Duodenal mucosa (tissue), 2 donors: Measurements from ENCODE around the gene MUC5B.
A peak's percentile ranks its signal among the peaks of the same experiment; 100 is the strongest.

Experiments used
- H3K27ac ChIP-seq: one replicate; pipeline ENCODE4 v1.7.0; 2013; ENCODE audit warnings: low read depth, low read length
- H3K27me3 ChIP-seq, 2 donors: one replicate each; pipeline ENCODE4 v1.7.0; 2013; ENCODE audit warnings: low read length in 2 of 2, control low read depth in 1 of 2; ENCODE audit not compliant: insufficient read depth in 2 of 2, control insufficient read depth in 1 of 2
- H3K36me3 ChIP-seq, 2 donors: one replicate each; pipeline ENCODE4 v1.7.0; 2013; ENCODE audit warnings: low read length in 2 of 2, control low read depth in 1 of 2; ENCODE audit not compliant: insufficient read depth in 2 of 2, control insufficient read depth in 1 of 2
- H3K4me1 ChIP-seq, 2 donors: one replicate each; pipeline ENCODE4 v1.7.0; 2013; ENCODE audit warnings: low read length in 2 of 2, control low read depth in 1 of 2; ENCODE audit not compliant: insufficient read depth in 2 of 2, control insufficient read depth in 1 of 2
- H3K4me3 ChIP-seq, 2 donors: one replicate each; pipeline ENCODE4 v1.7.0; 2013; ENCODE audit warnings: low read length in 2 of 2, low read depth in 1 of 2
- H3K9ac ChIP-seq, 2 donors: one replicate each; pipeline ENCODE4 v1.7.0; 2013; ENCODE audit warnings: low read length in 2 of 2, low read depth in 1 of 2
- H3K9me3 ChIP-seq, 2 donors: one replicate each; pipeline ENCODE4 v1.7.0; 2013; ENCODE audit warnings: low read length in 2 of 2, control low read depth in 1 of 2; ENCODE audit not compliant: control insufficient read depth in 1 of 2

Gene MUC5B

DNA sequence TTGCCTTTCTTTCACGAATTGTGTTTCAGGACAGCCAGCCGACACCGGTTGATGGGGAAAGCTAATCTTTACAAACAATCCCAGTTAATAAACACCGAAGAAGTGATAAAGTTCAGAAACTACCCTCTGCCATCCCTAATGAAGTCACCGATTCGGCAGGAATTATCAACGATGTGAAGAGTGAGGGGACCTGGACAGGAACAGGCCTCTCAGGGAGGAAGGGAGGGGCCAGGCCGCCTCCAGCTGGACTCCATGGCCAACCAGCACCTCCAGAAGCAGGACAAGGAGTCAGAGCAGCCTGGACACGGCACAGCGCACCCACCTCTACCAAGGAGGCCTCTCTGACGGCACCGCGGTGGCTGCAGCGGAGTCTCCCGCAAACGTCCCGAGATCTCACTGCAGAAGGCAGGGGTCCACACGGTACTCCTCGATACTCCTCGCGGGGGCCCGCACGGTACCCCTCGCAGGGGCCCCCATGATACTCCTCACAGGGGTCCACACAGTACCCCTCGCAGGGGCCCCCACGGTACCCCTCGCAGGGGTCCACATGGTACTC lies 82.7 kb downstream of the MUC5B start:
- Histone ChIP-seq H3K9ac (peak overlapping the region; percentile 7 to 57), H3K4me3 (peak overlapping the region in 1 of 2 donors; percentile 40), H3K27ac (no peak overlapping the region), H3K9me3 (no peaks in the 10 kb centered on the region), H3K4me1 (peaks cover 70 to 72% of the 10 kb centered on the region in 2 donors), H3K36me3 (peaks cover 0 to 3% of the 10 kb centered on the region in 2 donors), H3K27me3 (no peaks in the 10 kb centered on the region)

DNA sequence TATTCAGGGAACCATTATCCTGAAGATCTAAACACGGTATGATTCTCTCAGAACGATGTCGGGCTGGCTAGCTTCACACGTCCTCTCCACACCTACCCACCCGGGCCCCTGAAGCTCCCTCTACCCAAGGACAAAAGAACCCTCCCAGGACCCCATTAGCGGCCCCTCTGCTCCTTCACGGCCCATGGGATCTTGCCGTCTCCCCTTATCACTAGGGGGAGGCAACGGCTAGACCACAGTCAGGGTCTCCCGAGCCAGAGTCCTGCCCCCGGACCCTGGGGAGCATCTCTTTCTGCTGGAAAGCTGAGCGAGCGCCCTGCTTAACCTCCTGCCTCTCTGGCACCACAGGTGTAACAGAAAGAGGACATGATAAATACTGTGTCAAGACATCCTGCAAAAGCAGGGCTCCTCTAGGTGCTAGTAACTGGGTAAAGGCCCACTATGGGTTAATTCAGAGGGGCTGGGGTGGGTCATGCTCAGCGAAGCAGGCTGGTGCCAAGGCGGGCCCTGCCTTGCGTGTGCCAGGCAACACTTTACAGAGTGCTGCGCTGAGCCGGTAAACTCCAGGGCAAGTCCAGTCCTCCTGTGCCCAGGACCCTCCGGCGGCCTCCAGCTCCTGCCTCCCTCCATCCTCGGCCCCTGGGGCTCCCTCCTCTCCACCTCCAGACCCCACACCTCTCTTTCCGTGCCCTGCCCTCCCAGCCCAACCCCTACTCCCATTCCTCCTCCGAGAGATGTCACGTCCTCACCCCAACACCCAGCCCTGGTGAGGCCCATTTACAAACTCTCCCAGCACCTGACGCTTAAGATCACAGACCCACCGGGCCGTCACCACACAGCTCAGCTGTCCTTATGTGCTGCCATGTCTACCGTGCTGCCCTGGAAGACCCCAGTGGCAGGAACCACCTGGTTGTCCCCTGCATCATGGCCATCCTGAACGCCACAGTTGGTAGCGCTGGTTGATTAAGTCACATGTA lies 83.6 kb downstream of the MUC5B start:
- Histone ChIP-seq H3K27me3 (no peaks in the 10 kb centered on the region), H3K36me3 (no peaks in the 10 kb centered on the region), H3K9me3 (peaks cover 0 to 1% of the 10 kb centered on the region in 2 donors), H3K4me3 (no peak overlapping the region), H3K27ac (no peak overlapping the region), H3K9ac (no peak overlapping the region), H3K4me1 (peaks cover 73 to 78% of the 10 kb centered on the region in 2 donors)

DNA sequence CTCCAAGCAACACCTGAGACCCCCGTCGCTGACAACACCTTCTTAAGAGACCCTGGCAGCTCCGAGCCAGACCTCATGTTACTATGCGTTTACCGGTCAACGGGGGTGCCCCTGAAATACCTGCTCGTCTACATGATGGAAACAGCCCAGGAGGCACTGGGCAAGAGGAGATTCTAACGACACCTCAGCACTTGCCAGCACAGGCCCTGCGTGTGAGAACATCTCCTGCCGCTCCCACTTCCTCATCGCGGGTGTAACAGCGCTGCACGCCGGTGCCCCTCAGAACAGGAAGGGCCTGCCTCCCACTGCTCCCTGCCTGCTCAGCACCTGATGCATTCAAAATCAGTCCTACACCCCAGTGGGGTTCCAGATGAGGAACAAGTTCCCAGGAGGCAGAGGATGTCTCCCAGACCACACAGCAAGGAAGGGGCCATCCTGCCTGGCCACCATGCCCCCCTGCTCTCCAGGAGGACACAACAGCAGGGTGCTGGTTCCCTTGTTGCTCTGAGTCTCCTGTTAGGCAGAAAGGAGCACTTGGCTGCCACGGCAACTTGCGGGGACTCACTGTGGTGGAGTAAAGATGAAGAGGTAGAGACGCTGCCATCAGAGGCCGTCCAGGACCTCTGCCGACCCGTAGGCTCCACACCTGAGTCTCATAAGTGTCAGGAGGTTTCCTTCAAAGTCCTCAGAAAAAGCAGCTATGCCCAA lies 84.5 kb downstream of the MUC5B start:
- Histone ChIP-seq H3K4me1 (peaks cover 68 to 70% of the 10 kb centered on the region in 2 donors), H3K36me3 (no peaks in the 10 kb centered on the region), H3K4me3 (peak overlapping the region; percentile 8 to 73), H3K9ac (peak overlapping the region in 1 of 2 donors; percentile 2), H3K9me3 (peaks cover 0 to 6% of the 10 kb centered on the region in 2 donors), H3K27ac (no peak overlapping the region), H3K27me3 (no peaks in the 10 kb centered on the region)

DNA sequence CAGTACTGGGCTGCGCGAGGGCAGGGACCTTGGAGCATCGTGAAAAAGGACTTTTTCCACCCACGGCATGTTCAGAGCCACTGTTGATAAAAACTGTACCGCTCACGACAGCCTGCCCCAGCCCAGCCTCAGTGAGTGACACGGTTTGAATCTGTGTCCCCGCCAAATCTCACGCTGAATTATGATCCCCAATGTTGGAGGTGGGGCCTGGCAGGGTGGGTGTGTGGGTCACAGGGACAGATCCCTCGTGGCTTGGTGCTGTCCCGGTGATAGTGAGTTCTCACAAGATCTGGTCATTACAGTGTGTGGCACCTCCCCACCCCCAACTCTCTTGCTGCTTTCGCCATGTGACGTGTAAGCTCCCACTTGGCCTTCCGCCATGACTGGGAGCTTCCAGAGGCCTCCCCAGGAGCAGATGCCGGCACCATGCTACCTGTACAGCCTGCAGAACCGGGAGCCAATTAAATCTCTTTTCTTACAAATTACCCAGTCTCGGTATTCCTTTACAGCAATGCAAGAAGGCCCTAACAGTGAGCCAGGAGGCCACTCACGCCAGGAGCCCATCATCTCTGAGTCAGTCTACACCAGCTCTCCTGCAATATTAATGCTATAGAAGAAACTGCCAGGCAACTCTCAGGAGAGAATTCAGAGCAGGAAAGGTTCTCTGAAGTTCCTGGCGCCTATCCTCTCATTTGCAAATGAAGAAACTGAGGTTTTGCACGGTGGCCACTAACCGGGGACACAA lies 85.3 kb downstream of the MUC5B start:
- Histone ChIP-seq H3K9me3 (peaks cover 0 to 6% of the 10 kb centered on the region in 2 donors), H3K27me3 (no peaks in the 10 kb centered on the region), H3K4me1 (peaks cover 59 to 61% of the 10 kb centered on the region in 2 donors), H3K36me3 (no peaks in the 10 kb centered on the region), H3K4me3 (peak overlapping the region; percentile 69 to 73), H3K9ac (peak overlapping the region in 1 of 2 donors; percentile 59), H3K27ac (no peak overlapping the region)

DNA sequence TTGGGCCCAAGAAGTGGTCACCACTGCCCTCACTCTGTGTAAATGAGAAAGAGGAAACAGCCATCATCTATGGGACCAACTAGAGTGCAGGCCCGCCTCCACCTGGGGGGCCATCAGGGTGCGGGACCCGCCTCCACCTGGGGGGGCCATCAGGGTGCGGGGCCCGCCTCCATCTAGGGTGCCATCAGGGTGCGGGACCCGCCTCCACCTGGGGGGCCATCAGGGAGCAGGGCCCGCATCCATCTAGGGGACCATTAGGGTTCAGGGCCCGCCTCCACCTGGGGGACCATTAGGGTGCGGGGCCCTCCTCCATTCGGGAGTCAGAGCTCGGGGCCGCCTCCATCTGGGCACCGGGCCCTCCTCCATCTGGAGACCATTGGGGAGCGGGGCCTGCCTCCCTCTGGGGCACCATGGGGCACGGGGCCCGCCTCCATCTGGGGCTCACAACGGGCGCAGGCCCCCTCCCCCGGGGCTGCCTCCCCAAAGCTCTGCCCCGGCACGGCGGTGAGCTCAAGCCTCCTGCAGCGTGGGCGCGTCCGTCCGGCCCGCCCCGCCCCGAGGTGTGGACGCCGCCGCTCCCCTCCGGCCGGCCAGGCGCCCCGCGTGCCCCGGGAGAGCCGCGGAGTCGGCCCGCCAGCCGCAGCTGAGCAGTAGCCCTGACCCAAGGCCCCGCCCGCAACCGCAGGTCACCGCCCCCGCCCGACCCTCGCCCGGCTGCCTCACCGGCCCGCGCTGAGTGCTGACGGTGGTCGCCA lies 86.1 kb downstream of the MUC5B start:
- Histone ChIP-seq H3K9ac (peak overlapping the region; percentile 59 to 66), H3K27me3 (no peaks in the 10 kb centered on the region), H3K36me3 (no peaks in the 10 kb centered on the region), H3K4me3 (peak overlapping the region; percentile 69 to 73), H3K4me1 (peaks cover 53 to 55% of the 10 kb centered on the region in 2 donors), H3K27ac (peak overlapping the region; percentile 90), H3K9me3 (peaks cover 0 to 6% of the 10 kb centered on the region in 2 donors)

DNA sequence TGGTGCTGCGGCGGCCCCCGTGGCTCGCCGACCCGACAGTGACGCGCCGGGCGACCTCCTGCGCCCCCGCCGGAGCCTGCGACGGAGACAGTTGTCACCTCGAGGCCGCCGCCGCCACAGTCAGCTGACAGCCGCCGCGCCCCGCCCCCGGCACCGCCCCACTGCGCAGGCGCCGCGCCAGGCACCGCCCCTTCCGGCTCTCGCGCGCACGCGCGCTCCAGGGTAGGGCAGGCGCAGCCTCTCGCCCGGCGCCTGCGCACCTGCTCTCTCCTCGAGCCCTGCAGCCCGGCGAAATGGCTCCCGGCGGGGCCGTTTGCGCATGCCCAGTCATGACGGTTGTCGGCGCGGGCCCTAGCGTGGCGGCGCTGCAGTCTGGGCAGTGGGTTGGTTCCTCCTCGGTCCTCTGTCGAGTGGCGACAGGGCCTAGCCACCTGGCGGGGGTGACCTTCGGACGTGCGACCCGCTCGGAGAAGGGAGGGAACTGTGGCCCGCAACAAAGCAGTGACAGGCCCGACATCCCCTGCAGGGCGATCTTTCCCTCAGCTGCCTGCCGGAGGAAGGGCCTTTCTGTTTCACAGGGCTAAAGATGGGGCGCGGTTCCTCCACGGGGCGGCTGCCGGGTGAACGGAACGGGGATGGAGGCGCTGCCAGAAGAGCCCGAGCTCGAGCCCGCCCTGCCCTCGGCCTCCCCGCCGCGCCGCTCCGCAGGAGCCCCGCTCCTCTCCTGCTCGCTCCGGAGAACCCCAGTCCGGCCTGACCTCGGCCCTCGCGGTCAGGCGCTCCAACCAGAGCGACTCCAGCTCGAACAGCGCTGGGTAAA lies 86.8 kb downstream of the MUC5B start, which contains the start of gene TOLLIP:
Gene TOLLIP (minus strand): TSS at position 135 of the 820 bp plus-strand sequence. CDS start 134 bp downstream, at position 1.
- peak within 1 kb of the TSS; percentile 94 for H3K27ac ChIP-seq
- H3K9ac ChIP-seq = peak within 1 kb of the TSS; percentile 83 to 97
- peak within 1 kb of the TSS; percentile 83 to 85 for H3K4me3 ChIP-seq
- H3K4me1 ChIP-seq = peaks cover 47% of the 10 kb centered on the region in 2 donors
- H3K36me3 ChIP-seq = no peaks in the 10 kb centered on the region
- no peaks in the 10 kb centered on the region for H3K27me3 ChIP-seq
- peaks cover 0 to 6% of the 10 kb centered on the region in 2 donors for H3K9me3 ChIP-seq

DNA sequence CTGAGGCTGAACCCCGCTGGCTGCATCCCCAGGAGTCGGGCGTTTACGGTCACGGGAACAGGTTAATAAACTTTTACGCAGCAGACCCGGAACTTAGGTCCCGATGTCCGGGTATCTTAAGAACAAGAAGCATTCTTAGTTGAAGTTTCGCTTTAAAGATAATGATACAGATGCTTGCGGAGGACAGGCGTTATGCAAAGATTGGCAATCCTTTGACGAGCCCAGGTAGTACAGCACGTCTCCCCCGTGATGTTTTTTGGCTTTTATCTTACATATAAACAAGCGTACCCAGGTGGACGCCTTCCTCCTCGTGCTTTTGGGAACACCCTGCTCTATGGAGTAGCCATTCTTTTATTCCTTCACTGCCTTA lies 87.4 kb downstream of the MUC5B start:
- Histone ChIP-seq H3K4me3 (peak overlapping the region; percentile 83 to 85), H3K27ac (peak overlapping the region; percentile 94), H3K27me3 (no peaks in the 10 kb centered on the region), H3K9ac (peak overlapping the region; percentile 83 to 97), H3K36me3 (no peaks in the 10 kb centered on the region), H3K4me1 (peaks cover 41% of the 10 kb centered on the region in 2 donors), H3K9me3 (peaks cover 0 to 6% of the 10 kb centered on the region in 2 donors)

DNA sequence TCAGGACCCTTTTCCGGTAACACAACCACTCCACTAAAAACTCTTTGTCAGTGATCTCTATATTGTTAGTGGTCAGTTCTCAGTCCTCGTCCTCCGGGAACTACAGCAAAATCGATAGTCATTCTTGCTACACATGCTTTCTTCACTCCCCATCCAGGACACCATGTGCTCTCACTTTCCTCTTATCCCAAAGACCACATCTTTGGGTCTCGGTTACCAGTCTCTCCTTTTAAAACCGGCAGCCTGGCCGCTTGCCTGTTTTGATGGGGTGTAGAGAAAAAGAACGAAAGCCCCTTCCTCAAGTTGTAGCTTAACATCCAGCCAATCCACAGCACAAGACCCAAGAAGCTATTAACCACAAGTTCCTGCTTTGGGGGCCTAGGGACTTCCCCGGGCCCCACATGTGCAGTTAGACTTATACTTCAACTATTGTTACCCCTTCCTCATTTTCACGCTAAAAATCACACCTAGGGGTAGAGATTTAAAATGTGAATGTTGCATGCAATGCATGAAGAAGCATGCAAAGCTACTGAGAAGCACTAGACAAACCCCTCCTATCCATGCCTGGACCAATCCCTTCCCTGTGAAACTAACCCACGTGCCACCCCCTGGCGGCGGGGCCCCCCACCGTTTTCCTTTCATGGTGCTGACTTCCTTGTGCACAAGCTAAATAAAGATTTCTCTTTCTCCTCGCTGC lies 88.1 kb downstream of the MUC5B start:
- H3K36me3 ChIP-seq = no peaks in the 10 kb centered on the region
- H3K27me3 ChIP-seq = no peaks in the 10 kb centered on the region
- H3K9me3 ChIP-seq = peaks cover 0 to 6% of the 10 kb centered on the region in 2 donors
- H3K27ac ChIP-seq = no peak overlapping the region
- H3K9ac ChIP-seq = peak overlapping the region; percentile 83 to 97
- H3K4me1 ChIP-seq = peaks cover 35% of the 10 kb centered on the region in 2 donors
- H3K4me3 ChIP-seq = peak overlapping the region; percentile 83 to 85
